ENCODE results near the gene TRPV6.

DNA sequence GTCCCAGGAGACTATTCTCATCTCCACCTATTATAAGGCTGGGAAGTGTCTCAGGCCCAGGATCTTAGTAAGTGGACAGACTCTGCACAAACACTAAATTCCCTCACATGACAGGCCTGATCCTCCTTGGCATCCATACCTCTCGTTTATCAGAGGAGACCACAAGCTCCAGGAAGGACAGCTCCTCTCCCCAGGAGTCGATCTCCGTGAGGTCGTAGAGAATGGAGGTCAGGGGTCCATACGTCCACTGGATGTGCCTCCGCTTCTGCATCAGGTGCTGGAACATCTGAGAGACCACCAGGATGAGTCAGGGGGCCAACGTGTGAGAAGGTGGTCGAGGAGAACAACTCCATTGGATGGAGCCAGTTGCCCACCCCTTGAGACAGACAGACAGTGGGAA, 42.4 kb upstream of the TRPV6 start:
- TF ChIP-seq, protein P1, sequence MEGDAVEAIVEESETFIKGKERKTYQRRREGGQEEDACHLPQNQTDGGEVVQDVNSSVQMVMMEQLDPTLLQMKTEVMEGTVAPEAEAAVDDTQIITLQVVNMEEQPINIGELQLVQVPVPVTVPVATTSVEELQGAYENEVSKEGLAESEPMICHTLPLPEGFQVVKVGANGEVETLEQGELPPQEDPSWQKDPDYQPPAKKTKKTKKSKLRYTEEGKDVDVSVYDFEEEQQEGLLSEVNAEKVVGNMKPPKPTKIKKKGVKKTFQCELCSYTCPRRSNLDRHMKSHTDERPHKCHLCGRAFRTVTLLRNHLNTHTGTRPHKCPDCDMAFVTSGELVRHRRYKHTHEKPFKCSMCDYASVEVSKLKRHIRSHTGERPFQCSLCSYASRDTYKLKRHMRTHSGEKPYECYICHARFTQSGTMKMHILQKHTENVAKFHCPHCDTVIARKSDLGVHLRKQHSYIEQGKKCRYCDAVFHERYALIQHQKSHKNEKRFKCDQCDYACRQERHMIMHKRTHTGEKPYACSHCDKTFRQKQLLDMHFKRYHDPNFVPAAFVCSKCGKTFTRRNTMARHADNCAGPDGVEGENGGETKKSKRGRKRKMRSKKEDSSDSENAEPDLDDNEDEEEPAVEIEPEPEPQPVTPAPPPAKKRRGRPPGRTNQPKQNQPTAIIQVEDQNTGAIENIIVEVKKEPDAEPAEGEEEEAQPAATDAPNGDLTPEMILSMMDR (IDR thresholded peaks at IDR 0.05): no peak
- TF ChIP-seq POLR2A (IDR thresholded peaks at IDR 0.05): no peak
